NCI-H2196 (cell line): ENCODE data around the gene DUXB.

Experiments used
- DNase-seq: peaks from one replicate; lab custom pipeline; 2025; ENCODE audit not compliant: unreplicated experiment; lab: John Stamatoyannopoulos, UW

DUXB gene

GRCh38 chr16:75701361-75701760 is at the start of gene DUXB:
Gene DUXB, minus strand, starts transcription at chr16:75701461. Its CDS starts 43 bp downstream, at chr16:75701418.
- no peak for DNase-seq

GRCh38 chr16:75750528-75750927 is 49.3 kb upstream of the DUXB start:
- no peak for DNase-seq

- no peak for DNase-seq
Observed at GRCh38 chr16:75746359-75746758, 45.1 kb upstream of the DUXB start.

GRCh38 chr16:75745823-75746222 is 44.6 kb upstream of the DUXB start:
- DNase-seq: no peak

- DNase-seq: no peak
Observed at GRCh38 chr16:75745242-75745641, 44.0 kb upstream of the DUXB start.

GRCh38 chr16:75742424-75743047 is 41.3 kb upstream of the DUXB start:
- DNase-seq: no peak

- peak; percentile 7 for DNase-seq
Observed at GRCh38 chr16:75733305-75734211, 32.3 kb upstream of the DUXB start.

- no peak for DNase-seq
Observed at GRCh38 chr16:75732871-75733270, 31.6 kb upstream of the DUXB start.

- no peak for DNase-seq
Observed at GRCh38 chr16:75727221-75727620, 26.0 kb upstream of the DUXB start.

GRCh38 chr16:75726390-75726789 is 25.1 kb upstream of the DUXB start, which contains the start of gene CPHXL:
Gene CPHXL, minus strand, starts transcription at chr16:75726490. Its CDS starts 48 bp downstream, at chr16:75726442.
- no peak for DNase-seq

GRCh38 chr16:75718452-75718851 is 17.2 kb upstream of the DUXB start:
- no peak for DNase-seq

GRCh38 chr16:75714661-75715060 is 13.4 kb upstream of the DUXB start:
- no peak for DNase-seq

- DNase-seq: no peak
Observed at GRCh38 chr16:75710344-75710743, 9.1 kb upstream of the DUXB start.

- no peak for DNase-seq
Observed at GRCh38 chr16:75703306-75703705, 2.0 kb upstream of the DUXB start.

- no peak for DNase-seq
Observed at GRCh38 chr16:75702242-75702641, 981 bp upstream of the DUXB start.

- DNase-seq: no peak
Observed at GRCh38 chr16:75697571-75697970, 3.7 kb downstream of the DUXB start.

- DNase-seq: no peak
Observed at GRCh38 chr16:75695708-75696107, 5.6 kb downstream of the DUXB start.

GRCh38 chr16:75687361-75687760 is 13.9 kb downstream of the DUXB start:
- no peak for DNase-seq

- DNase-seq: no peak
Observed at GRCh38 chr16:75682308-75682707, 19.0 kb downstream of the DUXB start.

GRCh38 chr16:75679366-75679765 is 21.9 kb downstream of the DUXB start:
- no peak for DNase-seq

- no peak for DNase-seq
Observed at GRCh38 chr16:75676909-75677308, 24.4 kb downstream of the DUXB start, which contains the start of gene CPHXL2. Gene CPHXL2, minus strand, starts transcription at chr16:75677009. Its CDS starts 10 bp downstream, at chr16:75676999.

GRCh38 chr16:75667503-75667902 is 33.8 kb downstream of the DUXB start:
- DNase-seq: no peak
